ENCODE measurements around the gene RET. TPM values are rescaled to one million over a fixed set of nuclear protein-coding genes. Genes with fewer than 3 reads are reported as not detected.

Gene RET
- total and polyA plus RNA-seq, 7 donors: 1.8 to 6.5 (median 3.9) TPM; not detected in 2

GRCh38 chr10:43119416-43120115, 42.7 kb downstream of the RET start:
- Histone ChIP-seq H3K27ac (no peak overlapping the region), H3K36me3 (no peaks in the 10 kb centered on the region), H3K4me3 (no peak overlapping the region), H3K9me3 (no peaks in the 10 kb centered on the region), H3K27me3 (no peaks in the 10 kb centered on the region), H3K4me1 (no peaks in the 10 kb centered on the region)
- intact Hi-C loops (cut with DNase I): no loop called here
- WGBS, 2 donors: 81 to 92% methylated on average over 31 of the region's 31 CpGs
- TF ChIP-seq POLR2A (IDR thresholded peaks at IDR 0.05) (no peak), EP300 (IDR thresholded peaks at IDR 0.05) (no peak), POLR2AphosphoS5 (IDR thresholded peaks at IDR 0.05) (no peak)
- no peak for DNase-seq

GRCh38 chr10:43120116-43120928, 43.5 kb downstream of the RET start:
- 80 to 84% methylated on average over 19 of the region's 19 CpGs for WGBS, 2 donors
- Histone ChIP-seq H3K36me3 (no peaks in the 10 kb centered on the region), H3K27me3 (no peaks in the 10 kb centered on the region), H3K9me3 (no peaks in the 10 kb centered on the region), H3K27ac (no peak overlapping the region), H3K4me3 (no peak overlapping the region), H3K4me1 (no peaks in the 10 kb centered on the region)
- TF ChIP-seq EP300 (IDR thresholded peaks at IDR 0.05) (no peak), POLR2A (IDR thresholded peaks at IDR 0.05) (no peak), POLR2AphosphoS5 (IDR thresholded peaks at IDR 0.05) (no peak), CTCF (IDR thresholded peaks at IDR 0.05) (no peak)
- DNase-seq: no peak
- intact Hi-C loops (cut with DNase I): no loop called here

GRCh38 chr10:43120929-43121314, 44.1 kb downstream of the RET start:
- intact Hi-C loops (cut with DNase I): no loop called here
- TF ChIP-seq CTCF (IDR thresholded peaks at IDR 0.05): no peak
- no peak for TF ChIP-seq POLR2AphosphoS5 (IDR thresholded peaks at IDR 0.05)
- no peak for TF ChIP-seq POLR2A (IDR thresholded peaks at IDR 0.05)
- TF ChIP-seq EP300 (IDR thresholded peaks at IDR 0.05): no peak
- DNase-seq: no peak
- Histone ChIP-seq H3K27ac (peak overlapping the region in 1 of 4 donors; percentile 1), H3K9me3 (no peaks in the 10 kb centered on the region), H3K27me3 (no peaks in the 10 kb centered on the region), H3K4me3 (no peak overlapping the region), H3K4me1 (no peaks in the 10 kb centered on the region), H3K36me3 (no peaks in the 10 kb centered on the region)
- 44 to 80% methylated on average over 3 of the region's 3 CpGs for WGBS, 2 donors

- H3K36me3 ChIP-seq: no peaks in the 10 kb centered on the region
- H3K27ac ChIP-seq: peak overlapping the region in 1 of 4 donors; percentile 1
- no peaks in the 10 kb centered on the region for H3K4me1 ChIP-seq
- no peaks in the 10 kb centered on the region for H3K27me3 ChIP-seq
- WGBS, 2 donors: 73 to 87% methylated on average over 1 of the region's 1 CpG
- H3K9me3 ChIP-seq: no peaks in the 10 kb centered on the region
- intact Hi-C loops (cut with DNase I): no loop called here
- TF ChIP-seq POLR2AphosphoS5 (IDR thresholded peaks at IDR 0.05) (no peak), POLR2A (IDR thresholded peaks at IDR 0.05) (no peak), EP300 (IDR thresholded peaks at IDR 0.05) (no peak), CTCF (IDR thresholded peaks at IDR 0.05) (no peak)
- DNase-seq: no peak
- H3K4me3 ChIP-seq: no peak overlapping the region
These were observed 44.6 kb downstream of the RET start for GRCh38 chr10:43121444-43121843.

GRCh38 chr10:43122096-43122495, 45.2 kb downstream of the RET start:
- H3K4me3 ChIP-seq: no peak overlapping the region
- intact Hi-C loops (cut with DNase I): no loop called here
- H3K9me3 ChIP-seq: no peaks in the 10 kb centered on the region
- 76 to 94% methylated on average over 4 of the region's 4 CpGs for WGBS, 2 donors
- no peaks in the 10 kb centered on the region for H3K36me3 ChIP-seq
- DNase-seq: no peak
- H3K27me3 ChIP-seq: no peaks in the 10 kb centered on the region
- no peaks in the 10 kb centered on the region for H3K4me1 ChIP-seq
- no peak overlapping the region for H3K27ac ChIP-seq
- no peak for TF ChIP-seq EP300 (IDR thresholded peaks at IDR 0.05)
- no peak for TF ChIP-seq POLR2AphosphoS5 (IDR thresholded peaks at IDR 0.05)
- TF ChIP-seq POLR2A (IDR thresholded peaks at IDR 0.05): no peak
- TF ChIP-seq CTCF (IDR thresholded peaks at IDR 0.05): no peak

Measured in sigmoid colon (tissue), 7 donors.